Heart left ventricle (tissue), 16 donors: ENCODE measurements around the gene SORCS2. TPM values are rescaled to one million over a fixed set of nuclear protein-coding genes. Genes with fewer than 3 reads are reported as not detected.
A peak's percentile ranks its signal among the peaks of the same experiment; 100 is the strongest.

ENCODE experiments used
- ATAC-seq, 4 donors: fragments of 200-7000 bp; cut with Tn5 transposase; one replicate each; pipeline ENCODE4 v1.9.1; 2020 to 2022; ENCODE audit warnings: moderate library complexity in 4 of 4, mild to moderate bottlenecking in 3 of 4, moderate number of reproducible peaks in 1 of 4
- DNase-seq, 5 donors: peaks; one replicate each; pipeline ENCODE4 v3.0.0-alpha.2; 2020
- H3K27ac ChIP-seq, 12 donors: fragments of 200-600 bp; sonication (generic) in 4 of 12; one replicate each; pipeline versions ENCODE4 v1.5.0 to v1.8.0; 2016 to 2022; ENCODE audit warnings: mild to moderate bottlenecking in 2 of 12
- H3K27me3 ChIP-seq, 9 donors: fragments of 200-600 bp; sonication (generic) in 2 of 9; one replicate each; pipeline versions ENCODE4 v1.5.1 to v1.8.0; 2016 to 2022; ENCODE audit warnings: mild to moderate bottlenecking in 3 of 9
- H3K36me3 ChIP-seq, 9 donors: fragments of 200-600 bp; sonication (generic) in 2 of 9; one replicate each; pipeline versions ENCODE4 v1.5.0 to v1.8.0; 2018 to 2022; ENCODE audit warnings: mild to moderate bottlenecking in 2 of 9
- H3K4me1 ChIP-seq, 12 donors: fragments of 200-600 bp; sonication (generic) in 4 of 12; one replicate each; pipeline versions ENCODE4 v1.5.0 to v1.8.0; 2016 to 2022; ENCODE audit warnings: mild to moderate bottlenecking in 3 of 12
- H3K4me3 ChIP-seq, 12 donors: fragments of 200-600 bp; sonication (generic) in 4 of 12; one replicate each; pipeline versions ENCODE4 v1.5.0 to v1.8.0; 2017 to 2022; ENCODE audit warnings: mild to moderate bottlenecking in 9 of 12, moderate library complexity in 4 of 12
- H3K9me3 ChIP-seq, 12 donors: fragments of 200-600 bp; sonication (generic) in 4 of 12; one replicate each; pipeline versions ENCODE4 v1.5.0 to v1.8.0; 2016 to 2022; ENCODE audit warnings: mild to moderate bottlenecking in 1 of 12
- POLR2A ChIP-seq, 2 donors: fragments of 450-650 bp; IDR thresholded peaks; one replicate each; pipeline ENCODE4 v1.6.1; 2017; ENCODE audit warnings: antibody characterized with exemption in 2 of 2, mild to moderate bottlenecking in 2 of 2, moderate library complexity in 2 of 2
- WGBS, 4 donors: extraction: QIAGEN DNeasy Blood & Tissue Kit in 2 of 4; methylation state at CpG; one replicate each; pipeline versions ENCODE4 v1.1.5 to v1.1.7; 2013 to 2018; 5-methylcytosine and 5-hydroxymethylcytosine counted together
- intact Hi-C, 10 donors: fragments of 100-400 bp; cut with DNase I; formaldehyde crosslinking; loops; one replicate each; pipeline versions ENCODE4 v1.11.1 to v1.14.2; 2022
- polyA plus RNA-seq, 2 donors: library from polyadenylated mRNA; stranded (reverse); fragments of 200-250 nt; gene quantifications; one replicate each; pipeline ENCODE4 v1.2.3, GENCODE V29; 2013
- total RNA-seq, 9 donors: library from RNA; depleted of rRNA in 2 of 9; stranded (reverse); fragments of >200 nt in 2 of 9; fragmentation: NEBNext Ultra II Directional in 3 of 9; extraction: Animal tissue kit (Norgen Biotek cat#: 25700) in 3 of 9; gene quantifications; one replicate each; pipeline versions ENCODE4 v1.1.0 to v1.2.4, GENCODE V29; 2016 to 2023
- TF ChIP-seq, protein P1 (sequence below), 12 donors: fragments of 200-600 bp; sonication (generic) in 4 of 12; IDR thresholded peaks; one replicate each; pipeline versions ENCODE4 v1.5.0 to v1.8.0; 2018 to 2022; ENCODE audit warnings: antibody characterized with exemption in 12 of 12, mild to moderate bottlenecking in 5 of 12
- donor health status: ischemic (EF 13 %, LVEDD 7.1; RV severe dilation, severe dysfunction).
- donor health status: healthy with polysubstance abuse.
- donor health status: DM: no; HTN: yes; CAD: no.
- donor health status: DM: no; HTN: no; CAD: no.
- donor health status: ischemic (EF 25% LVEDD 6.9; RV normal size, moderate dysfunction).
- donor health status: ischemic (EF 25% LVEDD 5.7; RV mildly dilated, moderate dysfunction).
- donor health status: healthy.
- donor health status: DM: yes; HTN: yes; CAD: no.
- donor health status: ischemic (EF 35%, LVEDD 5.7; RV mildly dilated, moderate dysfunction).
- donor health status: nonischemic (EF 11% LVEDD 7.7; RV severe dilation, severe dysfunction).
- donor health status: DM: yes; HTN: yes; CAD: no.
- donor health status: PGD.
- donor health status: ischemic (EF 29% LVEDD 5.4; RV normal size, mild dysfunction).
- donor health status: nonischemic (EF 23%, LVEDD 6.1; RV moderate dilation, normal function).

SORCS2 gene
- total and polyA plus RNA-seq, 11 donors: 0.28 to 5.5 (median 2.4) TPM

DNA sequence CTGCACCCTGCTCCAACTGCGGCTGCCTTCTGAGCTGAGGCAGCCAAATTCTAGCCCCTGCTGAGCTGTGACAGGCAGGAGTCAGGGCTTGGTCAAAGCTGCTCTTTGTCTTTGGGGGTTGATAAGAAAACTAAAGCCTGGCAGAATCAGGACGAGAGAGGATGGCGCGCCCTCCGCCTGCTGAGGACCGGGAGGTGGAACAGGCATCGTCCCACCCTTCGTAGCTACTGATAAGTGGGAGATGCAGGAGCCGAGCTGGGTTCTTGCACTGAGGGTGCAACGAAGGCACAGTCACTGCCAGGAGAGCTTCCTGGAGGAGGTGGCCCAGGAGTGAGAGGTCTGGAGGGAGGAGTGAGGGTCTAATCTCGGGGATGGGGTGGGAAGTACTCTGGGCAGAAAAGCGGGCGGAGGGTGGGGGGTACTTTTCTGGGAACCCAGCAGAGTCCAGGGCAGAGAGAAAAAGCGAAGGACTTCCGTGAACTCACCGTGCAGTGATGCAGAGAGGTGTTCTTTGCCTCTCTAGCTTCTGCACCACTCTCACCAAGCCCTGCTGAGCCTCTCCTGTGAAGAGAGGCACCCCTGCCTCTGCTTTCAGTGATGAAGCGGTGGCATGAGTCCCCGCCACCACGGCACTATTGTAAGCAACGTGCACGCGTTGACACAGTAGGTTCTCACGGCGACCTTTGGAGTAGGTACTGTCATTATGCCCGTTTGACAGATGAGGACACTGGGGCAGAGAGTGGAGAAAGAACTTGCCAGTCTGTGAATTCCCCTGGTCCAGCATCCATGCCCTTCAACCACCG is 107.8 kb downstream of the SORCS2 start:
- intact Hi-C loops: loop anchor here in 5 of 10 donors (2.0 to 10.0 kb wide), 4 partner anchors 95 to 425 kb away; no protein-coding TSS in a partner anchor
- ATAC-seq: no peak
- Histone ChIP-seq H3K36me3 (no peaks in the 10 kb centered on the region), H3K4me1 (peaks cover 0 to 10% (median 6%) of the 10 kb centered on the region in 12 donors), H3K9me3 (no peaks in the 10 kb centered on the region), H3K27ac (no peak overlapping the region), H3K27me3 (peaks cover 0 to 4% (median 0%) of the 10 kb centered on the region in 9 donors), H3K4me3 (no peak overlapping the region)
- TF ChIP-seq, protein P1, sequence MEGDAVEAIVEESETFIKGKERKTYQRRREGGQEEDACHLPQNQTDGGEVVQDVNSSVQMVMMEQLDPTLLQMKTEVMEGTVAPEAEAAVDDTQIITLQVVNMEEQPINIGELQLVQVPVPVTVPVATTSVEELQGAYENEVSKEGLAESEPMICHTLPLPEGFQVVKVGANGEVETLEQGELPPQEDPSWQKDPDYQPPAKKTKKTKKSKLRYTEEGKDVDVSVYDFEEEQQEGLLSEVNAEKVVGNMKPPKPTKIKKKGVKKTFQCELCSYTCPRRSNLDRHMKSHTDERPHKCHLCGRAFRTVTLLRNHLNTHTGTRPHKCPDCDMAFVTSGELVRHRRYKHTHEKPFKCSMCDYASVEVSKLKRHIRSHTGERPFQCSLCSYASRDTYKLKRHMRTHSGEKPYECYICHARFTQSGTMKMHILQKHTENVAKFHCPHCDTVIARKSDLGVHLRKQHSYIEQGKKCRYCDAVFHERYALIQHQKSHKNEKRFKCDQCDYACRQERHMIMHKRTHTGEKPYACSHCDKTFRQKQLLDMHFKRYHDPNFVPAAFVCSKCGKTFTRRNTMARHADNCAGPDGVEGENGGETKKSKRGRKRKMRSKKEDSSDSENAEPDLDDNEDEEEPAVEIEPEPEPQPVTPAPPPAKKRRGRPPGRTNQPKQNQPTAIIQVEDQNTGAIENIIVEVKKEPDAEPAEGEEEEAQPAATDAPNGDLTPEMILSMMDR (IDR thresholded peaks at IDR 0.05): no peak
- TF ChIP-seq POLR2A (IDR thresholded peaks at IDR 0.05): no peak
- WGBS, 4 donors: 83 to 91% (median 85%) methylated on average over 26 of the region's 26 CpGs
- DNase-seq: peak in 1 of 5 donors; percentile 29

DNA sequence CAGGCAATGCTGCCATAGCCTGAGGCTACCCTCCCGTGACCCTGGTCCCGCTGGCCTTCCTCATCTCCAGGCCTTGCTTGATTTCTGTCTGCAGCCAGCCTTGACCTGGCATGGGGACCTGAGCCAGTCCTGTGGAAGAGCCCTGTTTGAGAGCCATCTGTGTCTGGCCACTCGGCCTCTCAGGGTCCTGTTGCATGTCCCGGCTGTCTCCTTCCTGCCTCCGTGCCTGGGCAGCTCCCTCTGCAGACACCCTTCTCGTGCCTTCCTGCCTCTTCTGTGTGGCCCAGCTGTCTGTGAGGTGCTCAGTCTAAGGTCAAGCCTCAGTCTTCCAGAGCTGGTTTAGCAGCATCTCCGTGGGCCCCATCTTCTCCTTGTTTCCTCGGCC is 108.4 kb downstream of the SORCS2 start:
- H3K36me3 ChIP-seq: no peaks in the 10 kb centered on the region
- ATAC-seq: no peak
- intact Hi-C loops: loop anchor here in 4 of 10 donors (10.0 kb wide), 3 partner anchors 94 to 424 kb away; no protein-coding TSS in a partner anchor

DNA sequence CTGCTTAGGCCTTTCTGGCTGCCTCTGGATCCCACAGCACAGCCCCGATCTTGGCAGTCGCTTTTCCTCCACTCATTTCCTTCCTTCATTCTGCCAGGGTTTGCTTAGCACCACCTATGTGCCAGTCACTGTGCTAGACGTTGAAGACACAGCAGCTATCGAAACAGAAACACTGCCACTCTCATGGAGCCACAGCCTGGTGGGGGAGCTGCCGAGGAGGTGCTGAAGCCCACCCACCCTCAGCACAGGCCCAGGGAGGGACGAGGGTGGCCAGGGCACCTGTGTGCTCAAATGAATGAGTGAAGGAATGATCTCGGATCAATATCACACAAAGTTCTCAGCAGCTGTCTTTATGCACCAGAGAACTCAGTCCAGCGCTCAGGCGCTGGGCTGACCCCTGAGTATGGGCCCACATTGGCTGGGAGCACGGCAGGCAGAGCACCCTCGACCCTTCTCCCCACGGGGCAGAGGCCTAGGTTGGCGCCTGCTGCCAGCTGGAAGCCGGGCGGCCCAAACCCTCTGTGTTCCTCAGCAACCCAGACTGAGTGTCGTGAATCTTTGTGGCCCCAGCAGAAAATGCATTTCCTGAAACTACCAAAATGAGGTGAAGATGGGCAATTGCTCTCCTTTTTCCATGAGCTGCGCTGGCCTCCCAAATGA is 108.9 kb downstream of the SORCS2 start:
- TF ChIP-seq, protein P1 (IDR thresholded peaks at IDR 0.05): no peak
- TF ChIP-seq POLR2A (IDR thresholded peaks at IDR 0.05): no peak
- H3K4me3 ChIP-seq: no peak overlapping the region
- ATAC-seq (no peak), DNase-seq (peak in 1 of 5 donors; percentile 47)
- peaks cover 0 to 4% (median 0%) of the 10 kb centered on the region in 9 donors for H3K27me3 ChIP-seq
- intact Hi-C loops: loop anchor here in 4 of 10 donors (10.0 kb wide), 3 partner anchors 94 to 424 kb away; no protein-coding TSS in a partner anchor
- H3K27ac ChIP-seq: no peak overlapping the region
- 80 to 86% (median 85%) methylated on average over 9 to 17 of the region's 17 CpGs for WGBS, 4 donors
- H3K36me3 ChIP-seq: no peaks in the 10 kb centered on the region
- no peaks in the 10 kb centered on the region for H3K9me3 ChIP-seq
- H3K4me1 ChIP-seq: no peaks in the 10 kb centered on the region

More for the DNA sequence above, 108.4 kb downstream of the SORCS2 start:
- peaks cover 0 to 4% (median 1%) of the 10 kb centered on the region in 12 donors for H3K4me1 ChIP-seq
- H3K27ac ChIP-seq: no peak overlapping the region
- no peaks in the 10 kb centered on the region for H3K9me3 ChIP-seq
- no peak overlapping the region for H3K4me3 ChIP-seq
- peak in 1 of 5 donors; percentile 55 for DNase-seq
- 77 to 87% (median 82%) methylated on average over 8 of the region's 8 CpGs for WGBS, 4 donors
- TF ChIP-seq, protein P1 (IDR thresholded peaks at IDR 0.05): no peak
- TF ChIP-seq POLR2A (IDR thresholded peaks at IDR 0.05): no peak
- H3K27me3 ChIP-seq: peaks cover 0 to 4% (median 0%) of the 10 kb centered on the region in 9 donors
